ENCODE measurements around the gene IL22RA2. TPM values are rescaled to one million over a fixed set of nuclear protein-coding genes. Genes with fewer than 3 reads are reported as not detected.

Gene IL22RA2
- total and polyA plus RNA-seq, 2 of the 13 experiments (the other 11 are each of a cell fraction or from before 2014, with no cell fraction given): not detected

DNA sequence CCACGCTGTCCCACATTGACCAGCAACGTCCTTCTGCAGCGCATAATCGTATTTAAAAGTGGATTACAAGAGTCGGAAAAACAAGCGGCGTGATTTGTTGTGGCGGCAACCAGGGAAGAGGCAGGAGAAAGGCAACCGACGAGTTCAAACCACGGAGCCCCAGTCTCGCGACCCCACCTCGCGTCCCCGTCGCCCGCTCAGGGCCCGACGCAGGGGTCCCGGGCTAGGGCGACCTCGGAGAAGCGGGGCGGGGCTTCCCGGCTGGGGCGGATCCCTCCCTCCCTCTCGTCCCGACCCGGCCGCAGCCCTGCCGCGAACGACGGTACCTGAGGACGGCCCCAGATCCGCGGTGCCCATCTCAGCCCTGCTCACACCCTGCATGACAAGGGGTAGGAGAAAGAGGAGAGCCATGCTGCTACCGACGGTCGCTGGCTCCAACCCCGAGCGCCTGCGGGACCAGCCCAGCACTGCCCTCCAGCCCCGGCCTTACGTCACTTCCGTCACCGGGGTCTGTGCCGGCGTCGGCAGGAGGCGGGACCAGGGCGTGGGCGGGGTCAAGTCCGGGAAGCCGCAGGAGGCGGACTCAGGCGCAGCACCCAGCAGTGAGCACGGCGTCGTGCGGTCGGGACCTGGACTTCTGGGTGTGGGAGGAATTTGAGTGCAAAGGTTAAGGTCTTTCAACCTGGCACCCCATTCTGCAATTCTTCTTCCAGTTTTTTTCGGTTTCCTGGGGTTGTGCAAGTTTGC lies 45.6 kb upstream of the IL22RA2 start, which contains the start of gene IFNGR1 (continued):
- TF ChIP-seq, protein P1, sequence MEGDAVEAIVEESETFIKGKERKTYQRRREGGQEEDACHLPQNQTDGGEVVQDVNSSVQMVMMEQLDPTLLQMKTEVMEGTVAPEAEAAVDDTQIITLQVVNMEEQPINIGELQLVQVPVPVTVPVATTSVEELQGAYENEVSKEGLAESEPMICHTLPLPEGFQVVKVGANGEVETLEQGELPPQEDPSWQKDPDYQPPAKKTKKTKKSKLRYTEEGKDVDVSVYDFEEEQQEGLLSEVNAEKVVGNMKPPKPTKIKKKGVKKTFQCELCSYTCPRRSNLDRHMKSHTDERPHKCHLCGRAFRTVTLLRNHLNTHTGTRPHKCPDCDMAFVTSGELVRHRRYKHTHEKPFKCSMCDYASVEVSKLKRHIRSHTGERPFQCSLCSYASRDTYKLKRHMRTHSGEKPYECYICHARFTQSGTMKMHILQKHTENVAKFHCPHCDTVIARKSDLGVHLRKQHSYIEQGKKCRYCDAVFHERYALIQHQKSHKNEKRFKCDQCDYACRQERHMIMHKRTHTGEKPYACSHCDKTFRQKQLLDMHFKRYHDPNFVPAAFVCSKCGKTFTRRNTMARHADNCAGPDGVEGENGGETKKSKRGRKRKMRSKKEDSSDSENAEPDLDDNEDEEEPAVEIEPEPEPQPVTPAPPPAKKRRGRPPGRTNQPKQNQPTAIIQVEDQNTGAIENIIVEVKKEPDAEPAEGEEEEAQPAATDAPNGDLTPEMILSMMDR (CRISPR knock-in tag; IDR thresholded peaks at IDR 0.05): no peak; the same call in 1 of the 2 replicates
- peak; percentile 43 for TF ChIP-seq ZBTB33 (CRISPR knock-in tag; IDR thresholded peaks at IDR 0.05)
- peak; percentile 91 for TF ChIP-seq TEAD3 (CRISPR knock-in tag; optimal IDR thresholded peaks at IDR 0.05; ENCODE audit: borderline replicate concordance)
- peak; percentile 85 for TF ChIP-seq ZNF160 (CRISPR knock-in tag; IDR thresholded peaks at IDR 0.05)
- TF ChIP-seq, protein P2, sequence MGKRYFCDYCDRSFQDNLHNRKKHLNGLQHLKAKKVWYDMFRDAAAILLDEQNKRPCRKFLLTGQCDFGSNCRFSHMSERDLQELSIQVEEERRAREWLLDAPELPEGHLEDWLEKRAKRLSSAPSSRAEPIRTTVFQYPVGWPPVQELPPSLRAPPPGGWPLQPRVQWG (CRISPR knock-in tag; IDR thresholded peaks at IDR 0.05; ENCODE audit: borderline replicate concordance, low read depth): no peak
- no peak for TF ChIP-seq ZNF180 (CRISPR knock-in tag; IDR thresholded peaks at IDR 0.05; ENCODE audit: borderline replicate concordance, low read depth)
- peak in 1 of 2 experiments; percentile 44; a peak in 1 of 4 replicates for TF ChIP-seq REST (IDR thresholded peaks at IDR 0.05; ENCODE audit: borderline replicate concordance in 1 of 2, low read depth in 1 of 2, low read length in 2 of 2)
- peak; percentile 84; the same call in 1 of the 2 replicates for TF ChIP-seq ZSCAN25 (CRISPR knock-in tag; IDR thresholded peaks at IDR 0.05)
- TF ChIP-seq ZNF446 (CRISPR knock-in tag; IDR thresholded peaks at IDR 0.05): 0 out of 2 replicates have a peak, but pooled peaks have one; percentile 43
- no peak; the same call in none of the 2 replicates for TF ChIP-seq TSC22D2 (CRISPR knock-in tag; IDR thresholded peaks at IDR 0.05; ENCODE audit: borderline replicate concordance)
- TF ChIP-seq ZMAT3 (CRISPR knock-in tag; conservative IDR thresholded peaks at IDR 0.05): peak; percentile 77
- TF ChIP-seq BCL3 (CRISPR knock-in tag; IDR thresholded peaks at IDR 0.05): peak; percentile 86; the same call in 1 of the 2 replicates
- peak; percentile 93 for TF ChIP-seq XRCC5 (optimal IDR thresholded peaks at IDR 0.05; ENCODE audit: low read length)
- no peak for TF ChIP-seq ZNF678 (CRISPR knock-in tag; IDR thresholded peaks at IDR 0.05)
- peak; percentile 65 for TF ChIP-seq ZNF205 (CRISPR knock-in tag; IDR thresholded peaks at IDR 0.05)
- peak; percentile 77; the same call in 1 of the 2 replicates for TF ChIP-seq ZC3H13 (CRISPR knock-in tag; IDR thresholded peaks at IDR 0.05)
- TF ChIP-seq ELF3 (CRISPR knock-in tag; IDR thresholded peaks at IDR 0.05): peak; percentile 86
- 0 out of 2 replicates have a peak, but pooled peaks have one; percentile 74 for TF ChIP-seq HNRNPL (IDR thresholded peaks at IDR 0.05; ENCODE audit: low read depth, low read length)
- TF ChIP-seq RBM22 (optimal IDR thresholded peaks at IDR 0.05; ENCODE audit: low read length): no peak

Data from HepG2 (cell line).